Stimulated activated CD4-positive, alpha-beta T cell treated with anti-CD3 and anti-CD28 coated beads, Interleukin-15, amount 100 ng/mL, for 1 hour (primary cell): ENCODE data around the gene TMEM42.

Experiments used
- DNase-seq, 2 donors: peaks; one replicate each; pipeline ENCODE4 v3.0.0-alpha.2; 2020; ENCODE audit warnings: low read depth in 1 of 2, low spot score in 1 of 2

TMEM42 gene

DNA sequence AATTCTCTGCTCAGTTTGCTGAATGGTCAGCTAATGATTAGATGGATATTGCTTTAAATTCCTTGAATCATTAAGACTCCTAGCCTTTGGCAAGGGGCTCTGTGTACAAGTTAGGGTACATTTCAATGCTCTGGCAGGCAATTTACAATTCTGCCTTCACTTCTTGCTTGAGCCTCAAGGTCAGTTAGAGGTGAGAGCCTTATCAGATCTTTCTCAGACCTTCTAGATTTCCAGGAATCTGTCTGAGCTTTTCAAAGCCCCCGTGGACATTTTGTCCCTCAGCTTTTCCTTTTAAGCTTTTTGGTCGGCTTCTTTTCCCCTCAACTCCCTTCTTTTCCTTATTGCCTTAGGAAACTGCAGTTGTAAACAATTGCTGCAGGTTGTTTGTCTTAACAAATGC, 47.4 kb downstream of the TMEM42 start:
- DNase-seq = no peak

DNA sequence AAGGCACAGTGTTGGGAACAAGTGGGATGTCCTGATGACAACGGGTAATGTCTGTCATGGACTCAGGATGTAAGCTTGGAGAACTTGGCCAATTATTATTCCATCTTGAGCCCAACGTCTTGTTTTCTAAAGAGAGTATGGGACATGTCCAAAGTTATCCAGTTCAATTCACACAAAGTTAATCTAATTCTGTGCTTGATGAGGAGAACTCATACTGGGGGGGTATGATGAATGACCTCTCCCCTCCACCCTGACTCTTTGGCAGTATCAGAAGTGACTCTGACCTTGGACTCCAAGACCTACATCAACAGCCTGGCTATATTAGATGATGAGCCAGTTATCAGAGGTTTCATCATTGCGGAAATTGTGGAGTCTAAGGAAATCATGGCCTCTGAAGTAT, 49.0 kb downstream of the TMEM42 start:
- no peak for DNase-seq

DNA sequence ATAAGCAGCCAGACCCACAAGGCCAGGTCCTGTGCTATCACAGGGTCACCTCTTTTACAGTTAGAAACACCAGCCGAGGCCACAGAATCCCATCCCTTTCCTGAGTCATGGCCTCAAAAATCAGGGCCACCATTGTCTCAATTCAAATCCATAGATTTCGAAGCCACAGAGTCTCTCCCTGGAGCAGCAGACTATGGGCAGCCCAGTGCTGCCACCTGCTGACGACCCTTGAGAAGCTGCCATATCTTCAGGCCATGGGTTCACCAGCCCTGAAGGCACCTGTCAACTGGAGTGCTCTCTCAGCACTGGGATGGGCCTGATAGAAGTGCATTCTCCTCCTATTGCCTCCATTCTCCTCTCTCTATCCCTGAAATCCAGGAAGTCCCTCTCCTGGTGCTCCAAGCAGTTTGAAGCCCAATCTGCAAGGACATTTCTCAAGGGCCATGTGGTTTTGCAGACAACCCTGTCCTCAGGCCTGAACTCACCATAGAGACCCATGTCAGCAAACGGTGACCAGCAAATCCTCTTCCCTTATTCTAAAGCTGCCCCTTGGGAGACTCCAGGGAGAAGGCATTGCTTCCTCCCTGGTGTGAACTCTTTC, 52.3 kb downstream of the TMEM42 start:
- DNase-seq = peak; percentile 24 to 55

DNA sequence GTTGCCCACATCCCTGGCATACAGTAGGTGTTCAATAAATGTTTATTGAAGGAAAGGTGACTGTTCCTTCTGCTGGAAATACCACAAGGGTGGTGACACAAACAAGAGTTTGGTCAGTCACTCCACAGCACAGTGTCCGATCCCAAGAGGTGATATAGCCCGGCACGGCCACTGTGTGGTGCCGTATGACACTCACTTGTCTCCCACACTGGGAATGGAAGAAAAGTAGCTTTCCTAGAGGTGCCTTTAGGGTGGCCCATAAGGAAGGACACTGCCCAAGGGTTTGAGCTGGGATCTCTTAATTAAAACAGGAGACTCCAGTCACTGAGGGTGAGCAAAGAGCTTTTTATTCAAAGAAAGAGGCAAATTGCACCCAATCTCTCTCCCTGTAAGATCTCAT, 53.2 kb downstream of the TMEM42 start:
- DNase-seq = no peak
